Bone marrow (tissue), 2 donors: ENCODE results near the gene INCA1.

Experiments used
- DNase-seq, 2 donors: peaks; one replicate each; lab custom pipeline; 2025; lab: John Stamatoyannopoulos, UW

Gene INCA1

DNA sequence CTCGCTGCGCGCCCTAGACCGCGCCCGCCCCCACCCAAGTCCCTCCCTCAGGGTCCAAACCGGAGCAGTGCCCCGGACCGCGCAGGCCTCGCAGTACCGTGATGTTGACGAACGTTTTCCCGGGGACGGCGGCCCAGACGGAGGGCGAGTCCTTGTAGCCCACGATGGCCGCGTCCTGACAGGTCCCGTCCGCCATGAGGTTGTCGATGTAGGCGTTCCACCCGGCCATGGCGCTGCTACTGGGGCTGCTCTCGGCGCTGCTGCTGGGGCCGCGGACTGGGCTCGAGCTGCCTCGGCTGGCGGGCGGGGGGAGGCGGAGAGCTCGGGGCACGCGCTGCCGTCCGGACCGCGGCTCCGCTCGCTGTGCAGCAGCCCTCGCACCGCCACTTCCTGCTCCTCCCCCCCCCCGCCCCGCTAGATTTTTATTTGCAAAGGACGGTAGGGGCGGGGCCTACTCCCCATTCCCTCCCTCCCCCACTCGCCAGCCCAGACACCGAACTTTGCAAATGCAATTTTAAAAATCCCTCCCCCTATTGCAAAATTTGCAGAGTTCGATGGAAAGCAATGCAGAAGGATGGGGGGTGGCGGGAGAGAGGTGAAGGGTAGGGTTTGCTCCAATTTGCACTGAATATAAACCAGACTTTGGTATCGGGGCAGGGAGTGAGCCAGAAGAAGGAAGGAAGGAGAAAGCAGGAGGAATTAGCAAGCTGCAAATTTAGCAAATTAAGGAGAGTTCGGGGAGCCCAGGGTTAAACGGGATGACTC lies 49.0 kb downstream of the INCA1 start, which contains the start of gene PFN1:
TSS of gene PFN1 (minus strand) at position 365 of the 765 bp plus-strand sequence. CDS start at position 229, 136 bp downstream.
- peak; percentile 84 to 94 for DNase-seq

DNA sequence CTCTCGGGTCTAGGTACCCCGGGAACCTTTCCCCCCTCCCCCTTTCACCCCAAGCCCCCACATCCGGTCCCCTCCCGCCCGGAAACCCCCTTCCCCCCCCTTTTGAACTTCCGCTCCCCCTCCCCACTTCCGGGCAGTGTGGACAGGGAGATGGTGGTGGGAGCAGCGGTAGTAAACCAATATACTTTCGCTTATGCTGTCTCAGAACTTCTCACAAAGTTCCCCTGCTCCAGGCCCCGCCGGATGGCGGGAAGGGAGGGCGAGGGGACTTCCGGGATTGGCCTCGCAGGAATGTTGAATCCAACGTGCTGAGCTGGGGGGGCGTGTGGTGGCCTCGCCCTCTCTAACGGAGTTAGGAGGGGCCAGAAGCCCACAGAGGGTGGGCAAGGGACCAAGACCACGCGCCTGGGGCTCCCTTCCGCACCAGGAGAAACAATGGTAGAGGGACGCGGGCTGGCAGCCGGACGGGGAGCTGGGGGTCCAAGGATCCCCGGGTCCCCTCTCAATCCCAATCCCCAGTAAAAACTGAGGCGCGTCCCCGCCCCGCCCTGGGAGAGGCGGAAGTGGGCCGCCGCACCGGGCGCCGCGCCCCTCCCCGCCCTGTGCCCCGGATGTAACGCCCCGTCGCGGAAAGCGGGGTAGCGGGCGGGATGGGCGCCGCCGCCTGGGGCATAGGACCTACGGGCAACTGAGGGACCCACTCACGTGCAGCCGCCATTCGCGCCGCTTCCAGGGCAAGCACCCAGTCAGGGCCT lies 49.7 kb downstream of the INCA1 start:
- peak in 1 of 2 donors; percentile 62 for DNase-seq

DNA sequence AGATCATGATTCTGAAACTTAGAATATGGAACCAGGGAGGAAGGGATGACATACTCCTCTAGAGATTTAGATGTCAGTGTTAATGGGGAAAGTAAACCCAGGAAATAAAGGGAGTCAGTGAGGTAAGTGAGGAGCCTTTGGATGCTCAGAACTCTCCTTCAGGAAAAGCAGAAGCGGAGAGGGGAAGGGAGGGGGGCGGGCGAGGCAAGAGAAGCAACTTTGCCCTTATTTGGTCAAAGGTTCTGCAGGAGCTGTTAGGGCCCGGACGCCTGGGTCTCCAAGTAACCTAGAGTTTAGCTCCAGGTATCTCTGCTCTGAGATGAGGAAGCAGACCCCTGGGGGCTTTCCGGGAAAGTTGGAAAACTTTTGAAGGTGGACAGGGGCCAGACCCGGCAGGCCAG lies 50.3 kb downstream of the INCA1 start:
- no peak for DNase-seq

DNA sequence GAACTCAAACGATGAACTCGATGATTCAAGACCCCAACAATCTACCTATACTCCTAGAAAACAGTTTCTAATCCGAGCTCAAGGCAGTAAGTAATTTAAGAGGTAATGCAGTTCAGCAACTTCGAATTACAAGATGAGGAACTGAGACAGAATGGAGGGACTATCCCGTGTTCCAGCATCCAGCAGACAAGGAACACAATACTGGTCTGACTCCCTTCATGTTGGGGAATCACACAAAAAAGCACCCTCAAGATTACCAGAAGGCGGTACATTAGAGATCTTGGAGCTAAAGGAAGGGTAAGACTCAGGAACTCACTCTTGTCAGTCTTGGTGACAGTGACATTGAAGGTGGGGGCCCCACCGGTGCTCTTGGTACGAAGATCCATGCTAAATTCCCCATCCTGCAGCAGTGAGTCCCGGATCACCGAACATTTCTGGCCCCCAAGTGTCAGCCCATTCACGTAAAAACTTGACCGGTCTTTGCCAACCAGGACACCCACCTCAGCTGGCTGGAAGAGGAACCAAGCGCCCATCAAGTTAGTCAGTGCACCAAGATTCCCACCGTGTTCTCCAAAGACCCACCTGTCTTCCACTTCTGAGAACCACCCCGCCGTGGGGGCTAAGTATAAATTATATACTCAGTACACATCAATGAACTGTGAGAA lies 50.9 kb downstream of the INCA1 start:
- DNase-seq, result no peak

DNA sequence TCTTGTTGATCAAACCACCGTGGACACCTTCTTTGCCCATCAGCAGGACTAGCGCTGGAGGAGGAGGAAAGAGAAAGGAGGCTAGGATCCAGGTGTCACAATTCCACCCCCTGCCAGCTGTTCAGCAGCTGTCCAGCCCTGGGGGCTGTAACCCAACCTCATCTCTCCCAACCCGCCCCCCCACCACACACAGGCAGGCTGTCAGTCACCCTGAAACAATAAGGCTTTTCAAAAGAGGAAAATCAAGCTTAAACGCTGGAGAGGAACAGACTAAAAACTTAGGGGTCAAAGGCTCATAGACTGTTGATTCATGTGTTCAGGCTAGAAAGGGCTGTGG lies 51.4 kb downstream of the INCA1 start:
- DNase-seq, result no peak

DNA sequence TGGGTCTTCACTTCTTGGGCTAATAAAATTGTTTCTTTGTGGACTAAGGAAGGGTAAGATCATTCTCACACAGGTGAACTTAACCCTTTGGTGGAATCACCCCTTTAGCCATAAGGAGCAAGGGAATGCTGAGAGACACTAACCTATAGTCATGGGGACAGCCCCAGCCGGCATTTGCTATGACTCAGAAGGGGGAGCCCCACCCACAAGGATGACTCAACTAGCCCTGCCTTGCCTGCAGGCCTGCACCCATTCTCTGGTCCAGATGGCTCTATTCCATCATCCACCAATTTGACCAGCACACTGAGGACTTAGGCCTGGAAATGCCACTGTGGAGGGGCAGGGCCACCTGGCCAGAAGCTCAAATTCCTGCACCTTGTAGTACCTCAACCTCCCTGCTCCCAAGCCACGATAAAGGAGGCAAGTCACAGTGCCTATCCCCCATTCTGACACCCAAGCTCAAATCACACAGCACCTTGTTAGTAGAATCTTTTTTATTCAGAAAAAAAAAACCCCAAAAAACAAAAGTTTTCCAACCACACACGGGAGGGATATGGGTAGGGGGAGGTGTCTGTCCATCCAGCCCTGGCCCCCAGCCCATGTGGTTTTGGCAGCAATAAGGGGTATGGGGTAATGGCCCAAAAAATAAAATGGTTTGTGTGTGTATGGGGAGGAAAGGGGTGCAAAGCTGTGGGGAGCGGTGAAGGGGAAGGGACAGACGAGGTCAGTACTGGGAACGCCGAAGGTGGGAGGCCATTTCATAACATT lies 52.0 kb downstream of the INCA1 start:
- peak; percentile 41 to 46 for DNase-seq

DNA sequence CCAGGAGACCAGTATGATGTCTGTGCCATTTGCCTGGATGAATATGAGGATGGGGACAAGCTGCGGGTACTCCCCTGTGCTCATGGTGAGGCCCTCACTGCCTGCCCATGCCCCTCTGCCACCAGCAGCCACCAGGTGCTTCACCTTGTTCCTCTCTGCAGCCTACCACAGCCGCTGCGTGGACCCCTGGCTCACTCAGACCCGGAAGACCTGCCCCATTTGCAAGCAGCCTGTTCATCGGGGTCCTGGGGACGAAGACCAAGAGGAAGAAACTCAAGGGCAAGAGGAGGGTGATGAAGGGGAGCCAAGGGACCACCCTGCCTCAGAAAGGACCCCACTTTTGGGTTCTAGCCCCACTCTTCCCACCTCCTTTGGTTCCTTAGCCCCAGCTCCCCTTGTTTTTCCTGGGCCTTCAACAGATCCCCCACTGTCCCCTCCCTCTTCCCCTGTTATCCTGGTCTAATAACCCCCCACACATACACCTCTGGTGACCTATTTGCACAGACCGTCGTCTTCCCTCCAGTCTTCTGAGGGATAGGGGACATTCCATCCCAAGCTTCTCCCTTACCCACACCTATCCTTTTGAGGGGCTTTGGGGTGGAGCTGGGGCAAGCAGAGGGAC lies 52.7 kb downstream of the INCA1 start:
- no peak for DNase-seq

DNA sequence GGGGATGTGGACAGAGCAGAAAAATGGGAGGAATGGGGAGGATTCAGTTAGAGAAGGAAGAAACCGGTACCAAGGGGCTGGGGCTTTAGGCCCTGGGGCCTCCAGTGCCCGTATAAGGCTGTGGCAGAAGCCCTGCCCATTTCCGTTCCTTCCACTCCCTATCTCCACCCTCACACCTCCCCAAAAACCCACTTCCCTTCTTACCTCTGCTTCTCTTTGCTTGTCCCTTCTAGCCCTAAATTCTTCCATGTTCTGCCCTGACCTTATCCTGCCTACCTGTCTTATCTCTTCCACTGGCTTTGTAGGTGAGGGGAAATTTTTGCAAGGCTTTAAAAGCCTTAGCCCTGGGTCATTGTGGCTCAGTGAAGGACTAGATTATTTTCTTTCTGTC lies 53.2 kb downstream of the INCA1 start:
- peak in 1 of 2 donors; percentile 29 for DNase-seq

DNA sequence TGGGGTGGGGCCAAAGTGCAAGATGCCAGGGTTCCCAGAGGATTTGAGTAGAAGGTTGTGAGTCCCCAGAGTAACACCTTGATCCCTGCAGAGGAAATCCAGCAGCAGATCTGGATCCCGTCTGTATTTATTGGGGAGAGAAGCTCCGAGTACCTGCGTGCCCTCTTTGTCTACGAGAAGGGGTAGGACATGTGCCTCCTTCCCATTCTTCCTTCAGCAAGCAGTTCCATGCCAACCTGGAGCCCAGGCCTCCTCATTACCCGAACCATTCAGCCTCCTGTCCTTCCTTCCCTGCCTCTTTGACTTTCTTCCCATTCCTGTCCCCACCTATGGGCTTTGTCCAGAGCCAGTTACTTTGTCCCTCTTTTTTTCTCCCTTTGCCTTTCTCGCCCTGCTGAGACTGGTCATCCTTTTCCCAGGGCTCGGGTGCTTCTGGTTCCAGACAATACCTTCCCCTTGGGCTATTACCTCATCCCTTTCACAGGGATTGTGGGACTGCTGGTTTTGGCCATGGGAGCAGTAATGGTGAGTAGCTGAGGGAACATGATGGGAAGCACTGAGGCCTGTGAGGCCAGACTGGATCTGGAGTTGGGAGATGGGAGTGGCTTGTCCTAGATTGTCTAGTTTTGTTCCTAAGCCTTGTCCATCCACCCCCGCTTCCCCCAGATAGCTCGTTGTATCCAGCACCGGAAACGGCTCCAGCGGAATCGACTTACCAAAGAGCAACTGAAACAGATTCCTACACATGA lies 54.4 kb downstream of the INCA1 start:
- DNase-seq, result no peak

DNA sequence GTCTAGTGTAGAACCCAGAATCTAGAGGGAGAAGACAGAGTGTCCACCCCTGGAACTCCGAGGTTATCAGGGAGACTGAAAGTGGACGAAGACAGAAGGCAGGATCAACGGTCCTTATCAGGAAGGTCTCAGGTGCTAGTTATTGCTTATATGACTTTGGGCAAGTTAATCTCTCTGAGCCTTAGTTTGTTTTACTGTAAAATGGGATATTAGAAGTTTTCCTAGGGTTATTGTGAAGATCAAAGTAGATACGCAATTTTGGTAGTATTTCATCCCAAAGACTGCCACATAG lies 56.1 kb downstream of the INCA1 start:
- no peak for DNase-seq

DNA sequence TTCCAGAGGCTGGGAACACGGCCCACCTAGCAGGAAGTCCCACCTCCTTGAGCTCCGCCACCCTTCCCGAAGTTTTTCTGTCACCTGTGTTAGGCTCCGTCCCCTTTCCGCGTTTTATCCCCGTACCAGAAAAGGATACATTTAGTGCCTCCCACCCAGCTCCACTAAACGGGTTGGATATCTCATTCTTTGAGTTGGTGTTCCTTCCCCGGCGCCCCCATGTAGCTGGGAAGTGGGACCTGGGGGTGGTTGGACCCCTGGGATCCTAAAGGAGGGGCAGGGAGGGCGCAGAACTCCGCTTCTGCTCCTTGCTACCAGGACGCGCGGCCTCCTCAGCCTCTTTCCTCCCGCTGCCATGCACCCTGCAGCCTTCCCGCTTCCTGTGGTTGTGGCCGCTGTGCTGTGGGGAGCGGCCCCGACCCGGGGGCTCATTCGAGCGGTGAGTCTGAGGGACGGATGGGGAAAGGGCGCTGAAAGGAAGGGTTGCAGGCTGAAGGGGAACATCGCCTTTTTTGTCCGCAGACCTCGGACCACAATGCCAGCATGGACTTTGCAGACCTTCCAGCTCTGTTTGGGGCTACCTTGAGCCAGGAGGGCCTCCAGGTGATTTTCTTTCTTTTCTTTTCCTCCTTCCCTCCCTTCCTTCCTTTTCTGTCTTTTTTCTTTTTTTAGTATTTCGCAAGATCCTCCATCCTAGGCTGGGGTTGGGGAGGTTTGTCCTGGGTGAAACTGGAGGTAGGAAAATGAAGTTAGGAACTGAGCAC lies 56.6 kb downstream of the INCA1 start:
- no peak for DNase-seq

DNA sequence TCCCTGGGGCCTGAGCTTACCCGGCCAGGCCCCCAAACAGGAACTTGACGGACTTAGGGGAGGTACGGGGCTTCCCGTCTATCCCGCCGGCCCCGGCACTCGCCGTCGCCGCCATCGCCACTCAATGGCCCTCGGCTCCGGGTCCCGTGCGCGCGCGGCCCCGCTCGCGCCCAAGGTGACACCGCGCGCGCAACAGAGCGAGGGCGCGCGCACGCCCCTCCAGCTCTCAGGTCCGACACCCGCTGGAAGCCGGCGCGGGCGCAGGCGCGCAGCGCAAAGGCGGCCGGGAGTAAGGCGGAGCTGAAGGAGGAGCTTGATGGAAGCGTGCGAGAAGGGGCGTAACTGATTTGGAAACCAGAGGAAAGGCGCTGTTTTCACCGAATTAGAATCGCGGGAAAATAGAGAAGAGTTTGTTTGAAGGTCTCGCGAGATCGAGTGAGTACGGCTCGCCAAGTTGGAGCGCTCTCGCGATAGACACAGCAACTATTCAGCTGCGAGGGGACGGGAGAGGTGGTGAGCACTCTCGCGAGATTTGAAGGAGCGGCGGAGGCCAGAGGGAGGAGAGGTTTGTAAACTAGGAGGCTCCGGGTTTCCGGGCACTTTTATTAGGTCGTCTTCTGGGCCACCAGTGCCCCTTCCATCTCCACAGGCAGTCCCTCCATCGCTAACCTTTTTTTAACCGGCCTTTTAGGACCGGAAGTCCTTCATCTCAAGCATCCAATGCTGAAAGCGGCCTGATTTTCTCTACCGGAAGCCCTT lies 57.3 kb downstream of the INCA1 start, which contains the start of the genes RNF167 and SLC25A11:
TSS of gene RNF167 (plus strand) at position 473 of the 759 bp plus-strand sequence. CDS start 642 bp downstream, outside the sequence.
TSS of gene SLC25A11 (minus strand) at position 251 of the 759 bp plus-strand sequence. CDS start at position 115, 136 bp downstream.
- DNase-seq, result peak; percentile 93 to 100

DNA sequence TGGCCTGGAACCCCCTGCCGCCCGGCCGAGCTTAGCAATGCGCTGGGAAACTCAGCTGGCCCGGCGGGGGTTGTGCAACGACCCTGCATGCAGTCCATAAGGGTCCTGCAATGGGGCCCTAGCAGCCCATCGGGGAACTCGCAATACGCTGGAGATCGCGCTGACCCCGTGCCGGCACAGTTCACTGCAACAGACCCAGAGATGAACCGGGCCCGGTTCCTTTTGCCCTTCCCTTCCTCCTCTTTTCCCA lies 57.9 kb downstream of the INCA1 start:
- DNase-seq, result no peak

DNA sequence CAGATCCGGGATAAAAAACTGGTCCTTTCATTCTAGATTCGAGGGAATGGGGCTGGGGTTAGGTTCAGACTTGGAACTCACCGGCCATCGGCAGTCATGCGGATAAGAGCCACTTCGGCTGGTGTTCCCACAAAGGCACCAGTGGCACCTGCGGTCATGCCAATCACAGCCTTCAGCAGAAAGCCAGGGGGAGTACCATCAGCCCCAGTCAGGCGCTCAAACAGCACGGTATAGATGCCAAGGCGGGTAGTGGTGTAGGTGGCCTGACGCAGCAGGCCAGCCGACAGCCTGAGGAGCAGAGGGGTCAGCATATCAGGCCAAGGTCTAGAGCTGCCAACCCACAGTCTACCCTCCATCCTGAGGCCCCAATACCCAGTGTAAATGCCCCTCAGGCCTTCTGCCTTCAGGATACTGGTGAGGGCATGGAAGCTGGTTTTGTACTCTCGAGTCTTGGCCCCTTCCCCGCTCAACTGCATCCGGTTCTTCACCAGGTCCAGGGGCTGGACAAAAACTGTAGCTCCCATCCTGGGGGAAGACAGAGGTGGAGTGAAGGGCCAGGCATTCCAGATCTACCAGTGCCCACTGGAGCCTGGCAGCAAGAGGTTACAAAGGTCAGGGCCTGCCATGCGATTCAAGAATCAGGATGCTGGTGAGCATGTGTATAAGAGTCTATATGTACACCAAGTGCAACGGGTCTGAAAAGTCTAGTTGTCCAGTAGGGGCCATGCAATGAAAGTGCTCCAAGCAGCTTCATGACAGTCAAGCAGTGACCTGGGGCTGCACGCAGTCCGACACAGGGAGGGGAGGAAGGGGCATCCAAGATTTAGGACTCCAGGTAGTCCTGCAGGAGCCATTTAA lies 58.4 kb downstream of the INCA1 start:
- DNase-seq, result no peak
